B cell (primary cell): ENCODE measurements around the gene CETN2.

Source experiments
- EZH2 ChIP-seq: IDR thresholded peaks from 2 replicates; pipeline ENCODE4 v1.6.1; 2012; ENCODE audit warnings: borderline replicate concordance, low read depth, mild to moderate bottlenecking, moderate library complexity, low read length; ENCODE audit not compliant: insufficient read depth, poor library complexity, severe bottlenecking
- TF ChIP-seq, protein P1 (sequence below): fragments of 200-600 bp; IDR thresholded peaks from one replicate; pipeline ENCODE4 v1.8.0; 2022; ENCODE audit warnings: antibody characterized with exemption, mild to moderate bottlenecking

DNA sequence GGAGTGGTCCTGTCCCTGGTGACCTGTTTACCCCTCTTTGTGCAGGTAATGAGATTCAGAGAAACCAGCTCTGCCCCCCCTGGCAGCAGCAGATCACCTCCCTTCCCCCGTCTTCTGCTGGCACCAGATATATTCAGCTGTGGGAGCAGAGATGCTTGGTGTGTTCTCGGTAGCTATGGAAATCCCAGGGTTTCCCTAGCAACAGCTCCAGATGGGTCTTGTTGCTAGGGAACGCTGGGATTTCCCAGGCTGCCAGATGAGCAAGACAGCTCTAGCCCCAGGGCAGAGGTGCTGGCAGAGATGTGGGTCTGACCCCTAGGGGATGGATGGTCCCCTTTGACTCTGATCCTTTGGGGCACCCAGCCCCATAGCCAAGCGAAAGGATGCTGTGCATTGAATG lies 20.2 kb downstream of the CETN2 start:
- TF ChIP-seq, protein P1, sequence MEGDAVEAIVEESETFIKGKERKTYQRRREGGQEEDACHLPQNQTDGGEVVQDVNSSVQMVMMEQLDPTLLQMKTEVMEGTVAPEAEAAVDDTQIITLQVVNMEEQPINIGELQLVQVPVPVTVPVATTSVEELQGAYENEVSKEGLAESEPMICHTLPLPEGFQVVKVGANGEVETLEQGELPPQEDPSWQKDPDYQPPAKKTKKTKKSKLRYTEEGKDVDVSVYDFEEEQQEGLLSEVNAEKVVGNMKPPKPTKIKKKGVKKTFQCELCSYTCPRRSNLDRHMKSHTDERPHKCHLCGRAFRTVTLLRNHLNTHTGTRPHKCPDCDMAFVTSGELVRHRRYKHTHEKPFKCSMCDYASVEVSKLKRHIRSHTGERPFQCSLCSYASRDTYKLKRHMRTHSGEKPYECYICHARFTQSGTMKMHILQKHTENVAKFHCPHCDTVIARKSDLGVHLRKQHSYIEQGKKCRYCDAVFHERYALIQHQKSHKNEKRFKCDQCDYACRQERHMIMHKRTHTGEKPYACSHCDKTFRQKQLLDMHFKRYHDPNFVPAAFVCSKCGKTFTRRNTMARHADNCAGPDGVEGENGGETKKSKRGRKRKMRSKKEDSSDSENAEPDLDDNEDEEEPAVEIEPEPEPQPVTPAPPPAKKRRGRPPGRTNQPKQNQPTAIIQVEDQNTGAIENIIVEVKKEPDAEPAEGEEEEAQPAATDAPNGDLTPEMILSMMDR = no peak
- no peak for TF ChIP-seq EZH2
